ENCODE data around the gene ST6GALNAC1.

DNA sequence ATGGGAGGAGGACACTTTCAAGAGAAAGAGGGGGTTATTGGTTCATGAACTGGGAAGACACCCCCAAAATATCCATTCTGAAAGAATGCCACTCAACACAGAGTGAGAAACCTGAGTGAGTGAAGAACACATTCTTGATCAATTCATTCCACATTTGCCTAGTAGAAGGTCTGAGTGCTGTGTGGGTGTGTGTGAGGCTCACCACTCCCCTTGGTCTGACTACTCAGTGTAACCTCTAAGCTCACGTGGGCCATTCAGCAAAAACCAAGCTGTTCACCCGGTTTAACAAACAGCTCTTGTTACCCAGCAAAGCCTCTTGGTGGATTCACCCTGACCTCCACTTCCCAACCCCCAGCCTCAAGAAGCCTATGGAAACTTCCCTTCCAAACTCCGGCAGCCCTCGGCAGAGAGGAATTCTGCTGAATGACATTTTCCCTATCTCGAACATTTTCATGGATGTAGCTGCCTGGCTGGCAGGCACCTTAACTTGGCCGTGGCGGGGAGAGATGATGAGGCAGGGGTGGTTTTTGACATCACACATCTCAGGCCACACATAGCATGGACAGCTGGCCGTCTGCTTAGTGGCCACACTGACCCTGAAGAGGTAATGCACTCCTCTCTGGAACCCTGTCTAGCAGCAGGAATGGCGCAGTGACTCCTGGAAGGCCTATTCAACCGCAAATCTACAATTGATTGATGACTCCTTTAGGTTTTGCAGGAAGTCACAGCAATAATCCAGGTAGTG is 11.6 kb downstream of the ST6GALNAC1 start:
- TF ChIP-seq CTCF (IDR thresholded peaks at IDR 0.05; ENCODE audit: poor library complexity) (no peak), EZH2 (IDR thresholded peaks at IDR 0.05; ENCODE audit: borderline replicate concordance) (no peak)
